ENCODE results near the gene UBE2F.

DNA sequence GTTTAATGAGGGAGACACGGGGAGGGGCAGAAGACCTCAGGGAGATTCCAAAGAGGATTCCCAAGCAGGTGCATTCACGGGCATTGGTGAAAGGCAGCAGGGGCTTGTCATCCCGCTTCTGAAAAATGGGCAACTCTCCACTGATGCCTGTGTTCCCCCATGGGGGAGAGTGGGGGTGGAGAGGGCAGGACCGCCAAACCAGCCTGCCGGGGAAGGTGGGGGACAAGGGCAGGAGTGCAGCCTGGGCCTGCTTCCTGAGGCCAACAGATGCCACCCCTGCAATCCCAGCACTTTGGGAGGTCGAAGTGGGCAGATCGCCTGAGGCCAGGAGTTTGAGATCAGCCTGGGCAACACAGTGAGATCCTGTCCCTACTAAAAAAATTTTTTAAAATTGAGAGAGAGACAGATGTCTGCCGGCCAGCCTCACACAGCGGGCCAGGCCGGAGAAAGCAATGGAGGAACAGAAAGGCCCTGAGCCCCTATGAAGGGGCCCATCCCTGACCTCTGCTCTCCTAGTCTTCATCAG is 44.8 kb upstream of the UBE2F start:
- TF ChIP-seq TAF1 (IDR thresholded peaks at IDR 0.05; ENCODE audit: low read depth, low read length), result no peak
- no peak for TF ChIP-seq POLR2A (IDR thresholded peaks at IDR 0.05; ENCODE audit: low read depth, low read length)
- TF ChIP-seq POU2F2 (IDR thresholded peaks at IDR 0.05; ENCODE audit: low read depth, low read length), result no peak
